Upper lobe of right lung (tissue), 1 donor: Measurements from ENCODE around the gene BSG. TPM values are rescaled to one million over a fixed set of nuclear protein-coding genes. Genes with fewer than 3 reads are reported as not detected.
"Not testable (repeated sequence)": the region's sequence is repeated elsewhere in the genome, so short reads cannot be mapped to it uniquely, and the experiment has no call there.

Source experiments
- ATAC-seq: fragments of 200-7000 bp; cut with Tn5 transposase; one replicate; pipeline ENCODE4 v1.9.1; 2020; ENCODE audit warnings: mild to moderate bottlenecking, moderate library complexity
- DNase-seq: peaks from one replicate; pipeline ENCODE4 v3.0.0-alpha.2; 2020
- H3K27ac ChIP-seq: fragments of 200-600 bp; one replicate; pipeline ENCODE4 v1.8.0; 2022
- H3K27me3 ChIP-seq: fragments of 200-600 bp; one replicate; pipeline ENCODE4 v1.8.0; 2022; ENCODE audit warnings: mild to moderate bottlenecking
- H3K36me3 ChIP-seq: fragments of 200-600 bp; one replicate; pipeline ENCODE4 v1.8.0; 2022
- H3K4me1 ChIP-seq: fragments of 200-600 bp; one replicate; pipeline ENCODE4 v1.8.0; 2022
- H3K4me3 ChIP-seq: fragments of 200-600 bp; one replicate; pipeline ENCODE4 v1.8.0; 2022; ENCODE audit warnings: mild to moderate bottlenecking
- H3K9me3 ChIP-seq: fragments of 200-600 bp; one replicate; pipeline ENCODE4 v1.8.0; 2022
- intact Hi-C: fragments of 100-400 bp; cut with DNase I; formaldehyde crosslinking; loops from one replicate; pipeline ENCODE4 v1.11.0; 2022
- total RNA-seq: library from RNA; stranded (reverse); fragmentation: NEBNext Ultra II Directional; extraction: Animal tissue kit (Norgen Biotek cat#: 25700); gene quantifications from one replicate; pipeline ENCODE4 v1.2.1, GENCODE V29; 2021
- TF ChIP-seq, protein P1 (sequence below): fragments of 200-600 bp; IDR thresholded peaks from one replicate; pipeline ENCODE4 v1.8.0; 2022; ENCODE audit warnings: antibody characterized with exemption
- donor health status: DM: no; HTN: yes; CAD: no; lungs with severe emphysema.

The BSG gene
- total RNA-seq, 1 donor from 2014 or later, result 359 TPM

DNA sequence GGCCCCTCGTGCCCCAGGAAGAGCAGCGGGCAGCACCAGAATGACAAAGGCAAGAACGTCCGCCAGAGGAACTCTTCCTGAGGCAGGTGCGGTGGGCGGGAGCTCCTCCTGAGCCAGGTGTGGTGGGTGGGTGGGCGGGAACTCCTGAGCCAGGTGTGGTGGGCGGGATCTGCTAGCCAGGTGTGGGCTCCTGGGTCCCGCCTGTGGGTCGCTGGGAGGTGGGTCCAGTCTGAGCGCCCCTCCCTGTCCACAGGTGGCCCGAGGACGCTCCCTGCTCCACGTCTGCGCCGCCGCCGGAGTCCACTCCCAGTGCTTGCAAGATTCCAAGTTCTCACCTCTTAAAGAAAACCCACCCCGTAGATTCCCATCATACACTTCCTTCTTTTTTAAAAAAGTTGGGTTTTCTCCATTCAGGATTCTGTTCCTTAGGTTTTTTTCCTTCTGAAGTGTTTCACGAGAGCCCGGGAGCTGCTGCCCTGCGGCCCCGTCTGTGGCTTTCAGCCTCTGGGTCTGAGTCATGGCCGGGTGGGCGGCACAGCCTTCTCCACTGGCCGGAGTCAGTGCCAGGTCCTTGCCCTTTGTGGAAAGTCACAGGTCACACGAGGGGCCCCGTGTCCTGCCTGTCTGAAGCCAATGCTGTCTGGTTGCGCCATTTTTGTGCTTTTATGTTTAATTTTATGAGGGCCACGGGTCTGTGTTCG lies 10.3 kb downstream of the BSG start:
- Histone ChIP-seq H3K4me3 (no peak overlapping the region), H3K9me3 (no peaks in the 10 kb centered on the region), H3K27me3 (peaks cover 1% of the 10 kb centered on the region), H3K36me3 (peaks cover 37% of the 10 kb centered on the region), H3K4me1 (peaks cover 2% of the 10 kb centered on the region), H3K27ac (no peak overlapping the region)
- ATAC-seq (peak; percentile 26), DNase-seq (no peak)
- TF ChIP-seq, protein P1, sequence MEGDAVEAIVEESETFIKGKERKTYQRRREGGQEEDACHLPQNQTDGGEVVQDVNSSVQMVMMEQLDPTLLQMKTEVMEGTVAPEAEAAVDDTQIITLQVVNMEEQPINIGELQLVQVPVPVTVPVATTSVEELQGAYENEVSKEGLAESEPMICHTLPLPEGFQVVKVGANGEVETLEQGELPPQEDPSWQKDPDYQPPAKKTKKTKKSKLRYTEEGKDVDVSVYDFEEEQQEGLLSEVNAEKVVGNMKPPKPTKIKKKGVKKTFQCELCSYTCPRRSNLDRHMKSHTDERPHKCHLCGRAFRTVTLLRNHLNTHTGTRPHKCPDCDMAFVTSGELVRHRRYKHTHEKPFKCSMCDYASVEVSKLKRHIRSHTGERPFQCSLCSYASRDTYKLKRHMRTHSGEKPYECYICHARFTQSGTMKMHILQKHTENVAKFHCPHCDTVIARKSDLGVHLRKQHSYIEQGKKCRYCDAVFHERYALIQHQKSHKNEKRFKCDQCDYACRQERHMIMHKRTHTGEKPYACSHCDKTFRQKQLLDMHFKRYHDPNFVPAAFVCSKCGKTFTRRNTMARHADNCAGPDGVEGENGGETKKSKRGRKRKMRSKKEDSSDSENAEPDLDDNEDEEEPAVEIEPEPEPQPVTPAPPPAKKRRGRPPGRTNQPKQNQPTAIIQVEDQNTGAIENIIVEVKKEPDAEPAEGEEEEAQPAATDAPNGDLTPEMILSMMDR, result no peak
- intact Hi-C loops, result loop anchor here (5.0 kb wide), 1 partner anchor 150 kb away; no protein-coding TSS in a partner anchor

DNA sequence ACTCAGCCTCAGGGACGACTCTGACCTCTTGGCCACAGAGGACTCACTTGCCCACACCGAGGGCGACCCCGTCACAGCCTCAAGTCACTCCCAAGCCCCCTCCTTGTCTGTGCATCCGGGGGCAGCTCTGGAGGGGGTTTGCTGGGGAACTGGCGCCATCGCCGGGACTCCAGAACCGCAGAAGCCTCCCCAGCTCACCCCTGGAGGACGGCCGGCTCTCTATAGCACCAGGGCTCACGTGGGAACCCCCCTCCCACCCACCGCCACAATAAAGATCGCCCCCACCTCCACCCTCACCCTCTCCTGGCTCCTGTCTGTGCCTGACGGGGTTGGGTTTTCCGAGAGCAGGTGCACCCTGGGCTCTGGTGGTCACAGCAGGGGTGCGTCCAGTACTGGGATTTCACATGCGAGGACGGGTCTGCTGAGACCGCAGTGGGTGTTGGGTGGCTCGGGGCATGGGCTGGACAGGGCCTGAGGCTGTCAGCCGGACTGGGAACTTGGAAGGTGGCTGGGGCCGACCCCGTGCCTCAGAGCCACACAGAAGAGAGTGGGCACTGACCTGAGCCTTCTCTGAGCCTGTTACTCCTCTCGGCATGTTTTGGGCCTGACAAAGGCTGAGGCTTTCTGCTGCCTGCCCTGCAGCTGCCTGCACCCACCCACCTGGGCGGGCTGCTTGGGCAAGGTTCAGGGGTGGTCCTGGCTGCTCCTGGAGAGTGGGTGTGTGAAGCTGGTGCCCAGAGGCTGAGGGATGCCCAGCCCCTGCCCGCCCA lies 11.0 kb downstream of the BSG start:
- H3K4me1 ChIP-seq, result peaks cover 8% of the 10 kb centered on the region
- H3K36me3 ChIP-seq, result peaks cover 37% of the 10 kb centered on the region
- H3K4me3 ChIP-seq, result no peak overlapping the region
- no peak for ATAC-seq
- DNase-seq, result no peak
- peaks cover 9% of the 10 kb centered on the region for H3K27me3 ChIP-seq
- intact Hi-C loops, result loop anchor here (5.0 kb wide), 1 partner anchor 149 kb away; no protein-coding TSS in a partner anchor
- H3K27ac ChIP-seq, result no peak overlapping the region
- TF ChIP-seq, protein P1, result no peak
- H3K9me3 ChIP-seq, result no peaks in the 10 kb centered on the region

DNA sequence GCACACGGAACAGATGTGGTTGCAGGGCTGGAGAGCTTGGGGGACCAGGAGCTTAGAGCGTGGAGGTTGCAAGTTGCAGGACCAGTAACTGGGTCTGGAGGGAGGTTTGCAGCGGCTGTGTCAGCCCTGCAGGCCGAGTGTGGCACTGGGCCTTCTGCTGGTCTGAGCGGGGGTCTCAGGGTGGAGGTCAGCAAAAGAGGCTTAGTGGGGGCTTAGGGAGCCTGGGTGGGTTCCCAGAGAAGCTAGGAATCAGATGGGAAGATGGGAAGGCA lies 11.5 kb downstream of the BSG start:
- Histone ChIP-seq H3K9me3 (no peaks in the 10 kb centered on the region), H3K27me3 (peaks cover 14% of the 10 kb centered on the region), H3K27ac (no peak overlapping the region), H3K4me3 (no peak overlapping the region), H3K4me1 (peaks cover 10% of the 10 kb centered on the region), H3K36me3 (peaks cover 37% of the 10 kb centered on the region)
- ATAC-seq (no peak), DNase-seq (no peak)
- TF ChIP-seq, protein P1, result no peak
- intact Hi-C loops, result loop anchor here (5.0 kb wide), 1 partner anchor 148 kb away; no protein-coding TSS in a partner anchor

DNA sequence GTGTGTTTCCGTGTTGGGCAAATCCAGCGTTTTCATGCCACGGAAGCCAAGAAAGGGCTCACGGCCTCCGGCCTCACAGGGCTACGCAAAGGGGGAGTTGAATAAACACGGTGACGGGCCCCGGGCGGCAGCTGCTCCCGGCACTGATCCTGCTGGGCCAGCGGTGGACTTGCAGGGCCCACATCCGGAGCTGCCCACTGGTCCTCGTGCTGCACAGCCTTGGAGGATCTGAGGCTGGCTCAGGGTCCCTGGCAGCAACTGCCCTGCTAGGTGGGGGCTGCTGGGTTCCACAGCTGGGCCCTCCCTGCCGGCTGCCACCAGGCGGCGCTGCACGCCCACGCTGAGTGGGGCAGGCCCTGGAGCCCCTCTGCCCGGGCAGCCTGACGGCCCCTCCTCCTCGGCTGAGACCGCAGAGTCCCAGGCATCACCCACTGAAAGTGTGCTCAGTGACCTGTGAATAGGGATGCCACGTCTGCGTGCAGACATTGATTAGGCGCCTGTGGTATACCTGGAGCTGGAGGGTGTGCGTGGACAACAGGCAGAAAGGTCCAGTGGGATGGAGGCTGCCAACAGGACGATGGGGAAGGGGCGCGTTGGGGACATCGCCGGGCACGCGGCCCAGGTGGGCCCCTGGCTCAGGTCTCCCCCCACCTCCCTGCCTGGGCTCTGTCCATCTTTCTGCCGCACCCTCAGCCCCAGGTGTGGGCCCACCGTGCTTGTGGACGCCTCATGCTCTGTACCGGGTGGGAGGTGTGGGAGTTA lies 12.0 kb downstream of the BSG start:
- TF ChIP-seq, protein P1, result peak; percentile 84
- Histone ChIP-seq H3K4me3 (no peak overlapping the region), H3K36me3 (peaks cover 35% of the 10 kb centered on the region), H3K27ac (no peak overlapping the region), H3K4me1 (peaks cover 10% of the 10 kb centered on the region), H3K9me3 (no peaks in the 10 kb centered on the region), H3K27me3 (peaks cover 19% of the 10 kb centered on the region)
- intact Hi-C loops, result loop anchor here (5.0 kb wide), 1 partner anchor 148 kb away; no protein-coding TSS in a partner anchor
- ATAC-seq, result peak; percentile 67
- DNase-seq, result peak; percentile 77

DNA sequence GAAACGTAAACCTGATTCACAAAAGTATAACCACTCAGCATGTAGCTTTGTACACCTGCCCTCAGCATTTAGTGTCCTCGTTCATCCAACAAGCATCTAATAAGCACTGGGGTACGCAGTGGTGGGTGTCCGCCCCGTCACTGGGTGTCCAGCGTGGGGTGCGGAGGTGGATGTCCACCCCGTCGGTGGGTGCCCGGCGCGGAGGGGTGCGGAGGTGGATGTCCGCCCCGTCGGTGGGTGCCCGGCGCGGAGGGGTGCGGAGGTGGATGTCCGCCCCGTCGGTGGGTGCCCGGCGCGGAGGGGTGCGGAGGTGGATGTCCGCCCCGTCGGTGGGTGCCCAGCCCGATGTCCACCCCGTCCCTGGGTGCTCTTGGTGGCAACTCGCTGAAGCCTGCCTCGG lies 12.8 kb downstream of the BSG start:
- Histone ChIP-seq H3K4me1 (peaks cover 10% of the 10 kb centered on the region), H3K27me3 (peaks cover 20% of the 10 kb centered on the region)

More for the DNA sequence above, 12.8 kb downstream of the BSG start:
- H3K36me3 ChIP-seq, result peaks cover 31% of the 10 kb centered on the region
- DNase-seq, intact Hi-C loops, H3K9me3 ChIP-seq, ATAC-seq, H3K4me3 ChIP-seq, H3K27ac ChIP-seq: not testable (repeated sequence)
